Measurements from ENCODE around the gene ADARB2.

The ADARB2 gene

DNA sequence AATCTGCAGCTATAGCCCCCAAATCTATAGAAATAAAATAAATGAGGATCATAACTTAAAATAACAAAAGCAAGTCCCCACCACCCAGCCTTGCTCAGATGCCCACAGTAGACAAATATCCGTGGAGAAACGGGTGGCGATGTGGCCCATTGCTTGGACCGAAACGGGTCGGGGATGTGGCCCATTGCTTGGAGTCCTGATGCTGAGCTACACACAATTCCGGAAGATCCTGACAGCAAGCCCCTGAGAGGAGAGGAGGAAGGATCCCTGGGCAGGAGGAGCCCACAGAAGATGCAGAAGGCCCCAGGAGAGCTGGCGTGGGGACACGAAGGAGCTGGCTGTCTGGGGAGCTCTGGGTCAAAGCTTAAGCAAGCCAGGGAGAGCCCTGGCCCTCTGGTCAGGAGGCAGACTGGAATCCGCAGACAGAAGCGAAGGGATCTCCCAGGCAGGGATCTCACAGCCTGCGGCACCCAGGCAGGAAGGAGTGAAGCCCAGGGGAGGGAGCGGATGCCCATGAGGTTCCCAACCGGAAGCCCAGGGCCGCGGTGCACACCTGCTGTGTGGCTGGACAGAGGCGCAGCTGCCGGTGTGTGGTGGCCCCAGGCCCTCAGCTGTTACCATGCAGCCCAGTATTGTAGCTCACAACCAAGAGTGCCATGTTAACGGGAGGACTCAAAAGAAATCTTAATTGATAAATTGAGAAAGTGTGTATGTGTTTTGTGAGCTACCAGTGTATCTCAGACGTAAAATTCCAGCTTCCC is 138.8 kb downstream of the ADARB2 start:
- in situ Hi-C loops (cut with HindIII; ENCODE audit: low sequenced_read_pairs): no loop called here

DNA sequence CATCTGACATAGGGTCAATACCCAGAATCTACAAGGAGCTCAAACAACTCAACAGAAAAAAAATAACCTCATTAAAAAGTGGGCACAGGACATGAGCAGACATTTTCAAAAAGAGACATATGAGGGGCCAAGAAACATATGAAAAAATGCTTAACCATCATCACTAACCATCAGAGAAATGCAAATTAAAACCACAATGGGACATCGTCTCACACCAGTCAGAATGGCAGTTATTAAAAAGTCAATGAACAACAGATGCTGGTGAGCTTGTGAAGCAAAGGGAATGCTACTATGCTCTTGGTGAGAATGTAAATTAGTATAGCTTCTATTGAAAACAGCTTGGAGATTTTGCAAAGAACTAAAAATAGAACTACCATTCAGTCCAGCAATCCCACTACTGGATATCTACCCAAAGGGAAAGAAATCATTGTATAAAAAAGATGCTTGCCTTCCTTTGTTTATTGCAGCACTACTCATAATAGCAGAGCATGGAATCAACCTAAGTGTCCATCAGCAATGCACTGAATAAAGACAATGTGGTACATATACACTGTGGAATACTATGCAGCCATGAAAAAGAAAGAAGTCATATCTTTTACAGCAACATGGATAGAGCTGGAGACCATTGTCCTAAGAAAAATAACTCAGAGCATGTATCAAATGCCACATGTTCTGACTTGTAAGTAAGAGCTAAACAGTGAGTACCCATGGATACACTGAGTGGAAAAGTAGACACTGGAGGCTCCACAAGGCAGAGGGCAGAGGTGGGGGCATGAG is 139.8 kb downstream of the ADARB2 start:
- in situ Hi-C loops (cut with HindIII; ENCODE audit: low sequenced_read_pairs): no loop called here

DNA sequence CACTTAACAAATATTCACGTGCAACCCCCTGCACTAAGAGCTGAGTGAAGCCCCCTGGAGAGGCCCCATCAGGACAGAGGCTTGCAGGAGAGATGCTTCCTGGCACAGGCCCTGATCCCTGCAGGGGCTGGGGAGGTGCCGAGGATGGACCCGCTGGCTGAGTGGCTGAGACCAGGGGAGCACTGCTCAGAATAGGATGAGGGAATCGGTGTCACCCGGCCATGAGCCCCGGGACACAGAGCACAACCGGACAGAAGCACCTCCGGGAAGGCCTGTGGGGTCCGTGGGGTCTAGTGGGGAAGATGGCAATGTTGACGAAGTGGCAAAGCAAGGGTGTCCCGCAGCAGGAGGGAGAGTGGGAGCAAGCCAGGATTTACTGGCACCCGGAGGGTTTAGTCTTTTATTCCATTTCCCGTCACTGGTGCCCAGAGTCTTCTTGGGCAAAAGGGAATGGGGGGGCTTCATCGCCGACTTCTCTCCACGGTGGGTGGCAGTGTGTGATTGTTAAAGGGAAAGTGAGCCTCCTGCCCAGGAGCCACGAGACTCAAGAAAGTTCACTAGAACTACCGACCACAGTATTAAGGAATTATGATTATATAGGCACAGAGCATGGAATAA is 140.7 kb downstream of the ADARB2 start:
- in situ Hi-C loops (cut with HindIII; ENCODE audit: low sequenced_read_pairs): no loop called here

DNA sequence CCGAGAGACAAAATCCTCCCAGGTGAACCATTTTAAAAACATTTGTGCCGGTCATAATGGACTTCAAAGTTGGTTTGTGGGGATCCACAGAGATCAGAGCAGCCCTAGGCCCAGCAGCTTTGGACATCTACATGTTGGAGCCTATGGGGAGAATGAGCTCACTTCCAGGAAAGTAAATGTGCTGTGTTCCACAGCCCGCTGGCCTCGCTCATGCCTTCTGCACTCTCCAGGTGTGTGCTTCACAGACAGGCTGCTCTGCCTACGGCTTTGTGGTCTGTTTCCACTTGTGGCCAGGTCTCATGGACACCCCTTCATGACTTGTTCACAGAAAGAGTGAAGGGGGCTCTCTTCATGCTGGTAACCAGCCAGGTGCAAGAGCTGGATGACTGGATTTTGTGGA is 141.6 kb downstream of the ADARB2 start:
- in situ Hi-C loops (cut with HindIII; ENCODE audit: low sequenced_read_pairs): no loop called here

DNA sequence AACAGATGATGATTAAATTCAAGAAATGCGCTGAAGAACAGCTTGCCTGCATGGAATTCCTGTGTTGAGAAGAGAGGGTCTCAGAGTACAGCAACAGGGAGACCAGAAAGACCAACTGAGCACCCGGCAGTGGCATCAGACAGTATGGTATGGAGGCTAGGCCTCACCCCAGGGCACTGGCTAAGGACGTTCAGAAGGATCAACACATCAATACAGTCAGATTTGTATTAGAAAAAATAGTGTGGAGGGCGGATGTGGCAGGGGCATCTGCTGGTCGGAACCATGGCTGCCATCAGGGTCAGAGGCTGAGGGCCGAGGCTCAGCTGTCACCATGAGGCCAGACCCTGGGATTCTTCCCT is 142.1 kb downstream of the ADARB2 start:
- in situ Hi-C loops (cut with HindIII; ENCODE audit: low sequenced_read_pairs): no loop called here

DNA sequence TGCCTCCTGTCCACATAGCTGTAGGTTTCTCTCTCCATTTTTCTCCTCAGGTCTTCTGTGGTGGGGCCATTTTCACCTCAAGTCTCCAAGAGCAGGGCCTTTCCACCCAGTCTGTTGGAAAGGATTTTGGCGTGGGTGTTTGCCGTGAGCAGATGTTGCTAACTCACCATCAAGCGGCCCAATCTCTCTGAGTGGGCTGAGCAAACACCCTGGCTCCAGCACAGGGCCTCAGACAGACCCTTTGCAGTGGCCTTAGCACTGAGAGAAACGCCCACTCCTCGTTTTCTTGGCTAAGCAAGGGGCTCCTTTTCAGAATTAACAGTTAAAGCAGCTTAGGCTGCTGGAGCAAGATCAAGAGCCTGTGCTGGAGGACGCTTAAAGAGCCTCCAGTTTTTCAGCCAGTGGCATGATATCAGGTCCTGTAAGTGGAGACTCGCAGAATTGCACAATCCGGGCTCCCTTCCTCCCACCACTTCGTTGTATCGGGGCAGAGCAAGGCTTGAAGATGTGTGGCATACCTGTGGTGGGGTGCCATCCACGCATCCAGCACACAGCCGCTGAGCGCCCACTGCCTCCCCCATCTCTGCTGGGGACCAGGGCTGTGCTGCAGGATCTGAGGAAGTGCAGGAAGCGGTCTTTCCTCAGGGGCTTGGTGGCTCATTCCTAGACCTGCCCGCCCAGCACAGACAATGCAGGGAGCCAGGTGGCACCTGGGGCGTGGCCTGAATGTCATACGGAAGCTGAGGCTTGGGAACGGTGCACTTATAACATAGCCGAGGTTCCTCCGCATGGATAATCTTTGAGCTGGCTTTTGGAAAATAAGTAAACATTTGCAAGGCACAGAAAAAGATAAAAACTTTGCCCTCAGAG is 142.7 kb downstream of the ADARB2 start:
- in situ Hi-C loops (cut with HindIII; ENCODE audit: low sequenced_read_pairs): no loop called here

DNA sequence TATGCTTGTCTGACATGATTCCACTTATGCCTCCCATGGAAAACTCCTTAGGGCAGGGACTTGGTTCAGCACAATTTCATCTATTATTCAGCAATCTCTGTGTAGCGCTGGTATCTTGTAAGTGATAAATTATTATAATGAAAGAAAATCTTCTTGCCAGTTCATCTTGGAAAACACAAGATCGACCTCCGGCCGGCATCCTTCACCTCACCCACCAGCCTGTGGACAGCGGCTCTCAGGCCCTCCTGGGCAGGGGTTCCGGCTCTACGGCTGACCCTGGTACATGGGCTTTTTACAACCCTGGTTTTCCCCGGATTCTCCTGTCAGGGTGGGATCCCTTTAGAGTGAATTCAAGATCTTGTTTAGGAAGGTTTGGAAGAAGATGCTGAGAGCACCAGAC is 145.6 kb downstream of the ADARB2 start:
- in situ Hi-C loops (cut with HindIII; ENCODE audit: low sequenced_read_pairs): no loop called here

DNA sequence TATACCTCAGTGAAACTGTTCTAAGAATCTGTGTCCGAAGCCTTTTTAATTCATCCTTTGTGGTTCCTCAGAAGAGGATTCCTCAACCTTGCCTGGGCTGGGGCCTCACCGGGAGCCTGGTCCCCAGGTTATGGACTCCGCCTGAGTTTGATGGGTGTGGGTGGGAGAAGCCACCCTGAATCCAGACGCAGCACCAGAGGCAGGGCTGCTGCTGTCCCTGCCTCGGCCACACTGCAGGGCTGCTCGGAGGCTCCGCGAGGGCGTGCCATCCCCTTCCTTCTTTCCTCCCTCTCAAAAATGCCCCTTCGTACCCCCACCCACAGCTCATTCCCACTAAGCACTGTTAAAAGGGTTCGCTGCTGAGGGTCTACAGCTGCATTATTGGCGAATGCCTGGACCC is 146.3 kb downstream of the ADARB2 start:
- in situ Hi-C loops (cut with HindIII; ENCODE audit: low sequenced_read_pairs): no loop called here

DNA sequence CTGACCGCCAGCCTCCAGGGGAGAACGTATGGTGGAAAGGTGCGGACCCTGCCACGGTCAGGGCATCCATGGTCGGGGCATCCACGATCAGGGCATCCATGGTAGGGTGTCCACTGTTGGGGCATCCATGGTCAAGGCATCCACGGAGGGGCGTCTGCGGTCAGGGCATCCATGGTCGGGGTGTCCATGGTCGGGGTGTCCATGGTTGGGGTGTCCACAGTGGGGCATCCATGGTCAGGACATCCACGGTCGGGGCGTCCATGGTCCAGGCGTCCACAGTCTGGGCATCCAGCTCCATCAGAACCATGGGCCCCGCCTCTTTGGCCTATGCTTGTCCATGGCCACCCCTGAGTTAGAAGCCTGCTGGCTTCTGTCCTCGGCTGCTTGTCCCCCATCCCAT is 148.1 kb downstream of the ADARB2 start:
- in situ Hi-C loops (cut with HindIII; ENCODE audit: low sequenced_read_pairs): no loop called here

DNA sequence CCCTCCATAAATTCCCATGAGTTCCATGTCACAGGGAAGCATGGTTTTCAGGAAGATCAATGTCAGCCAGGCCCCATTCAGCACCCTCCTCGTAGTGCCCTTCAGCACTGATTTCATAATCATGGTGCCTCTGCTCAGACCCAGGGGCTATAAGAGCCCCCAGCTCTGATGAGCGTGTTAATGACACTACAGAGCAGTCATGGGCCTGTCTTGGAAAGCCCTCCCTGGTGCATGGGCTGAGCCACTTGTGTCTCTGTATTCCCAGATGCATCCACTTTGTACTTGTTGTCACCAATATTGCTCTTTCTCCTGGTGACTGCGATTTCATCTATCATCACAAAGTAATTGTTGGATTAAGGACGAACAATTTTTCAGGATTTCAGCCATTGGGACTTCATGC is 154.6 kb downstream of the ADARB2 start:
- in situ Hi-C loops (cut with HindIII; ENCODE audit: low sequenced_read_pairs): no loop called here

DNA sequence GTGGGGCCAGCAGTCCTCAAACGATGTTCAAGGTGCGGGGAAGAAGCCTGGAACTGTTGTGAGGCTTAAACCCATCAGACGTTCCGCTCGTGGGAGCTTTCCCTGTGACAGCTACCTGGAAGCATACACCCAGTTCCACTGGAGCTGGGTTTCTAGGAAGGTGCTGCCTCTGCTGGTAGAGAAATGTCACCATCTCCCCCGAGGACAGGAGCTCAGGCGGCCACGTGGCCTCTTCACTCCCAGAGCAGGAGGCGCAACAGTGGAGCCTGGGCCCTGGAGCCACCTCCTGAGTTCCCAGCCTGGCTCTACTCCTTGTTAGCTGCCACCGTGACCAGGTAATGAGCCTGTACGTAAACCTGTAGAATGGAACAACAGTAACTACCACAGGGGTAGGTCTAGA is 156.1 kb downstream of the ADARB2 start:
- in situ Hi-C loops (cut with HindIII; ENCODE audit: low sequenced_read_pairs): no loop called here

DNA sequence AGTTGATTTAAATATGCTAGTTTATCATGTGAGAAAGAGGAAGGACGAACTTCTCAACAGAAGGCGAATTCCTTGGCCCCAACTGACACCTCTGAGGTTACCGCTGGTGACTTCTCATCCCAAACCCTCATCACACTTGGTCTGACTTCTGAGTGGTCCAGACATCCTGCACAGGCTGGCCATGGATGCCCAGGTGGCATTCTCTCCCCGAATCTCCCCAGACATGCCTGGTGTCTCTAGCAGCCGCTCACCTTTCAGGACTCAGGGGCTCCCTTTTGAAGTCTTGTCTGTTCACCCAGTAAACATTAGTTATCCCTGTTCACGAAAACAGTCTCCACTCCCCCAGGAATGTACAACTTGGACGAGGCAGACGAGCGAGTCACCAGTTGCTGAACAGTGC is 157.7 kb downstream of the ADARB2 start:
- in situ Hi-C loops (cut with HindIII; ENCODE audit: low sequenced_read_pairs): no loop called here

DNA sequence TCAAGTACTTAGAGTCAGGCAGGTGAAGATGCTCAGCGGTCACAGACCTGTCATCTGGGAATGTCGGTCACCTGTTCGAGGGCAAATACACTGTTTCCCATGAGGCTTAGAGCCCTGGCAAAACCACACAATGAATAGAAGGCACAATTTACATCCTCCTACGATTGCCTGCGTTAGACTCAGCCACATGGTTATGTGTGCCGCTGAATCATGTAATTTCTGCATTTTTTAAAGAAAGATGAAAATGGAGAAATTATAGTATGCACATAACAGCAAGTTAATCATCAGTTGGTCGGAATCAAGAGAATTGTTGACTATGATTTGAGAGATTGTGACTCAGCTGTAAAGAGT is 158.2 kb downstream of the ADARB2 start:
- in situ Hi-C loops (cut with HindIII; ENCODE audit: low sequenced_read_pairs): no loop called here

DNA sequence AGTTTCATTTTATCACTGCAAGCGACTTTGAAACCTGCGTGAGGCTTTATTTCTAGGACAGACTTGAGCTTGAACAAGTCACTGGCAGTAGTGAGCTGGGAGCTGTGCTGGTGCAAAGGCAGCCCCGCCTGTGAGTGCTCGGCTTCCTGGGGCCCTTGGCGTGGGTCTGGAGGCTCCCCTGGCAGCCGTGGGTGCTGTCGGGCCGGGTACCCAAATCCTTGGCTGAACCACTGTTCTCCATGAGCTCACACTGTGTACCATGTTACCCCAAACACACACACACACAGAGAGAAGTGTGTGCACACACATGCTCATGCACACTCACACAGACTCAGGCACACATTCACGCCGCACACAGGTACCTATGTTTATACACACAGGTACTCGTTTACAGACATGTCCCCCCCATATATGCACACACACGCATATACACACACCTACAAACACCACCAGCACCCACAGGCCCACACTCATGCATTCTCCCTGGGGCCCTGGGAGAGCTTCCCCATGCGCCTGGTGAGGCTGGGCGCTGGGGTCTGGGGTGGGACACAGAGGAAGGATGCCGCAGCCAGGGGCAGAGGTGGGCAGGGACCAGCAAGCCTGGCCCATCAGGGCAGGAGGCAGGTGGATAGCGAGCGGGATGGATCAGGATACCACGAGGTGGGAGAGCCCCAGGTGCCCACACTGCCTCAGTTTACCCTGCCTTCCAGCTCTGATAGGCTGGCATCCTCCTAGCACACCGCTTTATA is 158.8 kb downstream of the ADARB2 start:
- in situ Hi-C loops (cut with HindIII; ENCODE audit: low sequenced_read_pairs): no loop called here

DNA sequence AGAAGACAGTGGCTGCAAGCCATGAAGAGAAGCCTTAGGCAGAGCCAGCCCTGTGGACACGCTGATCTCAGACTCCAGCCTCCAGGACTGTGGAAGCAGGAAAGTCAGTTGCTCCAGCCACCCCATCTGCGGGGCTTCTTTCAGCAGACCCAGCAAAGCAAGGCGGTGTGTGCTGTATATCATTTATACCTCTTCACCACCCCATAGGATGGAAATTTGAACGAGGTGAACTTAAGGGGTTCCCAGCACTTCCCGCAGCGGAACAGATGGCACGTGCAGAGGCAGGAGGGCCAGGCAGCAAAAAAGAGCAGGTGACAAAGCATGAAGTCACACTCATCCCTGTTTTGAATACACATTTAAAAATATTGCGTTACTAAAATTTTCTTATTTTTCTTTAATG is 159.4 kb downstream of the ADARB2 start:
- in situ Hi-C loops (cut with HindIII; ENCODE audit: low sequenced_read_pairs): no loop called here

DNA sequence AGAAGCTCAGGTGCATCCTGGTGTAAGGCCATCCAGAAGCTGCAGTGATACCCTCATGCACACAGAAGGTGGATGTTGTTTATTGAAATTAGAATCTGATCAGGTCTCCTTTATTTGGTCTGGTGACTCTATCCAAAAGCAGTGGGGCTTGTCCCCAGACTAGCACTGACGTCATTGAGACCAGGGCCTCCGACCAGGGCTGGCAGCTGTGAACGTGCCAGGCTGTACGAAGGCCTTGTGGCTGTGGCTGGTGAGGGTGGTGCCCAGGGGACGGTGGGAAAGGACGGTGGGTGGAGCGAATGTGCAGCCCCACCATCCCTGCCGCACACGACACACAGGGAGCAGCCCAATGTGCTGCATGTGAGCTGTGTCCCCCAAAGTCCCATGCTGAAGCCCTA is 160.0 kb downstream of the ADARB2 start:
- in situ Hi-C loops (cut with HindIII; ENCODE audit: low sequenced_read_pairs): no loop called here

DNA sequence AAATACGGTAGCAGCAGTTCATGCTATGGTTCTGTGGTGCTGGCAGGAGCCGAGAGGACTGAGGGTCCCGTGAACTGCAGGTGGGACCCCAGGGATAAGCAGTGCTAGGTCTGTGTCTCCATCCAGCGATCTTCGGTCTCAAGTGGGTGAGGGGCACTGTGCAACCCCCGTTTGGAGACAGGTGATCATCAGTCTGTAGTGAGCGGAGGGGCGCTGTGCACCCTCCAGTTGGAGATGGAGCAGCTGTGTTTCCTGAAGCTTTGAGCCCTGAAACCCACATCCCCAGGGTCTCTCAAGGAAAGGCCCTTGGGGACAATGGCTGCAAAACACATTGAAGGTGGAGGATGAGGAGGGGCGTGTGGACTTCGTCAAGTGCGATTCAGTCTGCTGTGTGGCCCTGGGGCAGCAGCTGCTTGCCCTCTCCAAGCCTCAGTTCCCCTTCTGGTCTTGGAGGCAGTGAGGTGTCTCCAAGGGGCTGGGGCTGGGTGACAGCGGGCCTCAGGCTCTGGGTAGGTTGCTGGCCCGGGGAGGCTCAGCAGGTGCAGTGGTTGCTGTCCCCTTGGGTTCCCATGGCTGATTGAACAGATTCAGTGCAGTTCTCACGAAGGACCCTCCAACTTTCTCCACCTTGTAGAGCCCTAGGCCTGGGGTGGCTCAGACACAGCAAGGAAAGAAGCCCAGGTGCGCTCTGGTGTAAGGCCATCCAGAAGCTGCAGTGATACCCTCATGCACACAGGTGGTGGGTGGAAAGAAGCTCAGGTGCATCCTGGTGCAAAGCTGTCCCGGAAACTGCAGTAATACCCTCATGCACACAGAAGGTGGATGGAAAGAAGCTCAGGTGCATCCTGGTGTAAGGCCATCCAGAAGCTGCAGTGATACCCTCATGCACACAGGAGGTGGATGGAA is 160.6 kb downstream of the ADARB2 start:
- in situ Hi-C loops (cut with HindIII; ENCODE audit: low sequenced_read_pairs): no loop called here

DNA sequence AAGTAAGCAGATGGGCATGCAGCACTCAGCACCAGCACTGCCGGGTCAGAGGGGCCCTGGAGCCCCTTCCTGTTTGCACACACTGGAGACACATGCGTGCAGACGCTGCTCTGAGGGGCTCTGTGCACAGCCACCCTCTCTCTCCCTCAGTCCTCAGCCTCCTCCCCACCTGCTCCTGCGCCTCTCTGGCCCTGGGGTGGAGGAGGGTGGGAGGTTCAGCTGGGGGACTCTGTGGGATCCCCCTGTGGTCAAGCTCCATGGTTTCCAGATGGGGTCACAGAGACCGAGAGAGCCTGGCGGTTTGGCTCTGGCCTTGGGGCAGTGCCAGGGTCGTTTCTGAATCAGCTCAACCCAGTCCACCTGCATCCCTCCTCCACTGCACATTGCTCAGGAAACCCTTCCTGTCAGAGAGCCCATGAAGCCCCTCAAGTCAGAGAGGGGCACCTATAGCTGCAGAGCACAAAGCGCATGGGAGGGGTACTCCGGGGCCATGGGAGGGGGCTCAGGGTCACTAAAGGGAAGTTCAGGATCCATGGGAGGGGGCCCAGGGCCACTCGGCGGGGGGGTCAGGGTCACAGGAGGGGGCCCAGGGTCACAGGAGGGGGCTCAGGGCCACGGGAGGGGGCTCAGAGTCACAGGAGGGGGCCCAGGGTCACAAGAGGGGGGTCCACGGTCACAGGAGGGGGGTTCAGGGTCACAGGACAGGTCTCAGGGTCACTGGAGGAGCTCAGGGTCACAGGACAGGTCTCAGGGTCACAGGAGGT is 161.7 kb downstream of the ADARB2 start:
- in situ Hi-C loops (cut with HindIII; ENCODE audit: low sequenced_read_pairs): no loop called here

DNA sequence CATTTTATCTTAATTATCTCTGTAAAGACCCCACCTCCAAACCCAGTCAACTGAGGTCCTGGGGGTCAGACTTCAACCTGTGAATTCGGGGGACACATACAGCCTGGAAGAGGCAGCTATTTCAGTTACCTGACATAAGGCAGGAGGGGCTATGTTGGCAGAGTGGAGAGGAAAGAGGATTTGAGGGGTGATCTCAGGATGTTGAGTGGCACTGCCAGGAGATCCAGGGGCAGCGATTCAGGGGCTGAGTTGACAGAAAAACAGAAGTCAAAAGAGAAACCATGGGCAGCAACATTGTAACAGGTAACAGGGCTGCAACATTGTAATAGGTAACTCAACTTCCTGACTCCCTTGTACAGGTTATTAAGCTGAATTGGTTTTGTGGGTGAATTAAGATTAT is 162.6 kb downstream of the ADARB2 start:
- in situ Hi-C loops (cut with HindIII; ENCODE audit: low sequenced_read_pairs): no loop called here
